Activated CD4-positive, alpha-beta T cell treated with anti-CD3 and anti-CD28 coated beads, Interleukin-2, amount 50 U/mL, for 4 hours (primary cell): Measurements from ENCODE around the gene PRIM1.
"Not testable (repeated sequence)": the region's sequence is repeated elsewhere in the genome, so short reads cannot be mapped to it uniquely, and the experiment has no call there.

Experiments used
- DNase-seq, 2 experiments: peaks; one replicate each; pipeline ENCODE4 v3.0.0-alpha.2; 2020

Gene PRIM1

DNA sequence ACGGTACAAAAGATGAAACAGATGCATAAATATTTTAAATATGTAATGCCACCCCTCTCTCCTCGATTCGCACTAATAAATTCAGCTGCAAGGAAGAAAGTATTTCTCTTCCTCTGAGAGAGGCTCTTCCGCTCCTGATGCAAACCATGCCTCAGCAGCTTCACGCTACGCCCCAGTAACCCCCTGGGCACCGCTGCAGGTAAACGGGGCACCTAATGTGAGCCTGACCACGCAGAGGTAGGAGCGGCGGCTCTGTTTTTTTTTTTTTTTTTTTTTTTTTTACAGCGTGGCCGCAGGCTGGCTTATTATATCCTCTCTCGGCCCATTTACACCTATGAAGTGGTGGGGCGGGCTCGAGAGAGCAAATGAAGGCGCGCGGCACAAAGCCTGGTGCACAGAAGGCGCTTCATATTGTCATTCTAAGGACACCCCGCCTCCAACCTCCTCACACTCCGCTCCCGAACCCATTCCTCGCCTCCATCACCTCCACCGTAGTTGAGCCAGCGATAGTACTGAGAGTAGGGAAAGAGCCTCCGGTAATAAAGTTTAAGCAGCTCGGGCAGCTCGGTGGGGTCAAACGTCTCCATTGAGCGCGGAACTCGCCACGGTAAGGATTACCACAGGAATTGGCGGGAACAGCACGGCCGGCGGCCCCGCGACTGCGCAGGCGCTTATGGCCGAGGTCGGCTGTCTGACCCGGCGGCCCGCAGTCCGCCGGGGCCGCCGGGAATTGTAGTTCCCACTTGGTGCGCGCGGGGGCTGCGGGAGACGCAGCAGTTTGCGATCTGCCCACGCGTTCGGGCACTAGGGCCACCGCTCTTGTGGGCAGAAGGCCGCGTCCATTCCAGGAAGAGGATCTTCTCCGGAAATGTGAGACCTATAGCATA lies at the start of gene PRIM1:
Gene PRIM1, minus strand, starts transcription at position 612 of the 887 bp plus-strand sequence. Its CDS starts 25 bp downstream, at position 587.
- DNase-seq, result peak; percentile 74 to 75

DNA sequence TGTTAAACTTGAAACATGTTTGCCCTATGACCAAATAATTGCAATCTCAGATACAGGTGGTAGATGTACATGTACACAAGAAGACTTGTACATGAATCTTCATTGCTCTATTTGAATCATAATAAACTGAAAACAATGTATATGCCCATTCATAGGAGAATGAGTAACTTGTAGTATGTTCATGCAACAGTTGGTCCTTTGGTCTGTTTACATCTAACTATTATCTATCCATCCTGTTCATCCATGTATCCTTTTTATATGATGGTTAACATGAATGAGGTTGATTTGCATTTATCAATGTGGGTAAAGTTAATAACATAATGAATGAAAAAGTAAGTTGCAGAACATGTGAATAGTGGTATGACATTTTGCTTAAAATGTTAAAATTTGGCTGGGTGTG lies 48.1 kb upstream of the PRIM1 start:
- DNase-seq, result no peak

DNA sequence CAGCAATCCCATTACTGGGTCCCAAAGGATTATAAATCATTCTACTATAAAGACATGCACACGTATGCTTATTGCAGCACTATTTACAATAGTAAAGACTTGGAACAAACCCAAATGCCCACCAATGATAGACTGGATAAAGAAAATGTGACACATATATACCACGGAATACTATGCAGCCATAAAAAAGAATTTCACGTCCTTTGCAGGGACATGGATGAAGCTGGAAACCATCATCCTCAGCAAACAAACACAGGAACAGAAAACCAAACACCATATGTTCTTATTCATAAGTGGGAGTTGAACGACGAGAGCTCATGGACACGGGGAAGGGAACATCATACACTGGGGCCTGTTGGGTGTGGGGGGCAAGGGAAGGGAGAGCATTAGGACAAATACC lies 47.2 kb upstream of the PRIM1 start:
- not testable (repeated sequence) for DNase-seq

- not testable (repeated sequence) for DNase-seq
Observed at GRCh38 chr12:56795791-56796190, 43.7 kb upstream of the PRIM1 start.

- not testable (repeated sequence) for DNase-seq
Observed at GRCh38 chr12:56795046-56795562, 43.0 kb upstream of the PRIM1 start.

DNA sequence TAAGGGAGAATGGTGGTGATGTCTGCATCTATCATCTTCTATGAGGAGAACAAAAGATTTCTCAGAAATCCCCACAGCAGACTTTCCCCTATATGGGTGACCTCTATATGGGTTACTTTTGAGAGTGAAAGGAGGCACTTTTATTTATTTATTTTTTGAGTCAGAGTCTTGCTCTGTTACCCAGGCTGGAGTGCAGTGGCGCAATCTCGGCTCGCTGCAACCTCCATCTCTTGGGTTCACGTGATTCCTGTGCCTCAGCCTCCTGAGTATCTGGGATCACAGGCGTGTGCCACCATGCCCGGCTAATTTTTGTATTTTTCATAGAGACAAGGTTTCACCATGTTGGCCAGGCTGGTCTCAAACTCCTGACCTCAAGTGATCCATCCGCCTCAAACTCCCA lies 41.0 kb upstream of the PRIM1 start:
- not testable (repeated sequence) for DNase-seq

DNA sequence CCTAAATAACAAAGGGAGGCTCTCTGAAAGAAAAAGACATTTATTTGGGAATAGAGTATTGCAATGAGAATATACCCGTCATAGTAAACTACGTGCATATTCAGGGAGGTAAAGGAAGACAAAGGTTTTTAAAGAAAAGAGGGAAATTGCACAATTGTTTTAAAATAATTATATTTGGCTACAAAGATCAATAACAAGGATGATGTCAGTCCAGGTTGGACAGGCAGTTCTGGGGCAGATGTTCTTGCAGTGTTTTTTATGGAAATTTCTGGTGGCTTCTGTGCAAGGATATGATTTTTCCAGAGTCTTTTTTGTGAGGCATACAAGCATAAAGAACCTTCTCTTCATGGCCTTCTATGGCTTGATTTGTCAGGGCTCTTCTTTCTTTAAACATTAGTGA lies 40.6 kb upstream of the PRIM1 start:
- no peak for DNase-seq

GRCh38 chr12:56789429-56789828 lies 37.3 kb upstream of the PRIM1 start:
- not testable (repeated sequence) for DNase-seq

DNA sequence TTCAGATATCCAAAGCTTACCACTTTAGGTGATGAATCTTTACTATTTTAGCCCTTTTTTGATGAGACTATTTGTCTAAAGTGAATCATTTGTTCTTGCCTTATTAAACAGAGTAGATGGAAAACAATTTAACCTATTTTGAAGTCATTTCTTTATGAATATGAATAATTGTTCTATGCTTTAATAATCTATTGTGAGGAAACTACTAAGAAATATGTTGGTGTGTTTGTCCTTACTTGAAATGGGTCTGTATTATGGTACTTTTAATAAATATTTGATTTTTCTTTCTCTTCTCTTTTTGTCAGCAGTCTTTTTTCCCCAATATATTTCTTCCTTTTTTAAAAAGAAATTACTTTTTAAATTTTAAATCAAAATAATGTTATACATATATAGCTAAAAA lies 35.4 kb upstream of the PRIM1 start:
- DNase-seq, result no peak

DNA sequence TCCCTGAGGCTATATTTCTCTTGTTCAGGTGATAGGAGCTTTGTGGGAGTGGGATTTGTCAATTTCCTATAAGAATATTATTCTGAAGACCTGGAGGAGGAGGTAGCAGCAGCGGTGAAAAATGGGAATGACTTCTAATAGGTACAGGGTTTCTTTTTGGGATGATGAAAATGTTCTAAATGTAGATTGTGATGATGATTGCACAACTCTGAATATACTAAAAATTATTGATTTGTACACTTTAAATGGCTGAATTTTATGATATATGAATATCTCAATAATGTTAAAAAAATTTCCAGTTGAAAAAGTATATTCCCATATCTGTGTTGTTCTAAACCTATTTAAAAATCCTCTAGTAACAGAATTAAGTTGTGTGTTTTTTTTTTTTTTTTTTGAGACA lies 33.8 kb upstream of the PRIM1 start:
- no peak for DNase-seq

- no peak for DNase-seq
Observed at GRCh38 chr12:56785141-56785865, 33.2 kb upstream of the PRIM1 start.

- DNase-seq, result no peak
Observed at GRCh38 chr12:56781726-56782125, 29.6 kb upstream of the PRIM1 start.

GRCh38 chr12:56778756-56779155 lies 26.6 kb upstream of the PRIM1 start:
- DNase-seq, result no peak

DNA sequence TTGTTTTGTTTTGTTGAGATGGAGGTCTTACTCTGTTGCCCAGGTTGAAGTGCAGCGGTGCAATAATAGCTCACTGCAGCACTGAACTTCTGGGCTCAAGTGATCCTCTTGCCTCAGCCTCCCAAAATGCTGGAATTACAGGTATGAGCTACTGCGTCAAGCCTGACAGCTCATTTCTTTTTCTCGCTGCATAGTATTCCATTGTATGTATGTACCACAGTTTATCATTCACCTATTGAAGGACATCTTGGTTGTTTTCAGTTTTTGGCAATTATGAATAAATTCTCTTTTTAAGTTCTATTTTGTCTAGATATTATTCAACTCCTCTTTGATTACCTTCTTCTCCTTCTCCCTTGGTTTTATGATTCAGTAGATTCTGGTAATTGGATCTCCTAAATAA lies 24.5 kb upstream of the PRIM1 start:
- DNase-seq, result no peak

- DNase-seq, result no peak
Observed at GRCh38 chr12:56775638-56776037, 23.5 kb upstream of the PRIM1 start.

GRCh38 chr12:56773113-56773512 lies 21.0 kb upstream of the PRIM1 start:
- DNase-seq, result no peak

GRCh38 chr12:56772625-56773024 lies 20.5 kb upstream of the PRIM1 start:
- no peak for DNase-seq

DNA sequence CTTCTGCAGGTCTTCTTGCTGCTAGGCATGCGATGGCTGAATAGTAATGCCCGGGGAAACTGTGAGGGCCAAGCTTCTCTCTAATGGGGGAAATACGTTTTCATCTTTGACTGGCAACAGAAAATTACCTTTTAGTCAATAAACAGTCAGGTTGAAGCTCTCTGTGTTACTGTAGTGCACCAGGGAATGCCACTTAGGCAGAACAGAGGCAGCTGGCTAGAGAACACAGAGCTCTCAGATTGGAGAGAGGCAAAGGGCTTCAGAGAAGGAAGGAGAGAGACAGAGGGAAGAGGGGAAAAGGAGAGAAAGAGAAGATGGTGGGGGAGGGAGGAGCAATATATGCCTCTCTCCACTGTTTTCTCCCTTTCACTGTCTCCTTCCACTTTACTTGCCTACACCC lies 17.7 kb upstream of the PRIM1 start:
- no peak for DNase-seq

- no peak for DNase-seq
Observed at GRCh38 chr12:56768424-56768823, 16.3 kb upstream of the PRIM1 start.

GRCh38 chr12:56766535-56766934 lies 14.4 kb upstream of the PRIM1 start:
- no peak for DNase-seq

- no peak for DNase-seq
Observed at GRCh38 chr12:56763753-56764657, 11.9 kb upstream of the PRIM1 start.

- no peak for DNase-seq
Observed at GRCh38 chr12:56761812-56762211, 9.7 kb upstream of the PRIM1 start.

DNA sequence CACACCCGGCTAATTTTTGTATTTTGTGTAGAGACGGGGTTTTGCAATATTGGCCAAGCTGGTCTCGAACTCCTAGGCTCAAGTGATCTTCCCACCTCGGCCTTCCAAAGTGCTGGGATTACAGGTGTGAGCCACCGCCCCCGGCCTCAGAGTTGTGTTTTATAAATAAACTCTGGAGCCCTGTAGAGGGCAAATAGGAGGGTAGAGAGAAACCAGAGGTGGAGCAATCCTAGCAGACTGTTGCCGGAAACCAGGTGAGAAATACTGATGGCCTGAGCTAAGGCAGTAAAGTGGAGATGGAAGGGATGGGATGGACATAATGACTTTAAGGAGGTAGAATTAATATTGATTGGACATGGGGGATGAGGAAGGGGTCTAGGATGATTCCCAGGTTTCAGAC lies 8.3 kb upstream of the PRIM1 start:
- DNase-seq, result no peak
